22Rv1 (cell line): ENCODE measurements around the gene RETREG1.

Experiments used
- H3K27ac ChIP-seq: fragments of 450-650 bp; 2 replicates; pipeline ENCODE4 v1.5.1; 2017
- CTCF ChIP-seq: fragments of 450-650 bp; IDR thresholded peaks from 2 replicates; pipeline ENCODE4 v1.5.1; 2017; ENCODE audit warnings: mild to moderate bottlenecking
- ZFX ChIP-seq: fragments of 450-650 bp; IDR thresholded peaks from 2 replicates; pipeline ENCODE4 v1.6.1; 2017; ENCODE audit warnings: antibody characterized with exemption, borderline replicate concordance

Gene RETREG1

GRCh38 chr5:16580382-16580781, 36.4 kb downstream of the RETREG1 start:
- no peak overlapping the region for H3K27ac ChIP-seq
- TF ChIP-seq CTCF (no peak), ZFX (no peak)

GRCh38 chr5:16579142-16579847, 37.5 kb downstream of the RETREG1 start:
- H3K27ac ChIP-seq: no peak overlapping the region
- TF ChIP-seq ZFX (no peak), CTCF (no peak)

- H3K27ac ChIP-seq: no peak overlapping the region
- TF ChIP-seq CTCF (no peak), ZFX (no peak)
These were observed 38.3 kb downstream of the RETREG1 start for GRCh38 chr5:16578474-16578883.

- H3K27ac ChIP-seq: no peak overlapping the region
- no peak for TF ChIP-seq ZFX
- TF ChIP-seq CTCF: no peak
These were observed 39.1 kb downstream of the RETREG1 start for GRCh38 chr5:16577677-16578076.

- 0 out of 2 replicates have a peak overlapping the region, but pooled peaks have one; percentile 75 for H3K27ac ChIP-seq
- TF ChIP-seq CTCF: no peak
- TF ChIP-seq ZFX: no peak
These were observed 41.7 kb downstream of the RETREG1 start for GRCh38 chr5:16574789-16575721.

GRCh38 chr5:16573401-16573800, 43.4 kb downstream of the RETREG1 start:
- H3K27ac ChIP-seq: peak overlapping the region; percentile 75
- TF ChIP-seq CTCF (no peak), ZFX (no peak)
